Body of pancreas (tissue), 4 donors: Measurements from ENCODE around the gene CXCR1. TPM values are rescaled to one million over a fixed set of nuclear protein-coding genes. Genes with fewer than 3 reads are reported as not detected.
"Not testable (repeated sequence)": the region's sequence is repeated elsewhere in the genome, so short reads cannot be mapped to it uniquely, and the experiment has no call there.

Source experiments
- ATAC-seq: fragments of 150-250 bp; one replicate; pipeline ENCODE4 v1.9.1; 2016
- DNase-seq, 4 donors: peaks; one replicate each; pipeline ENCODE4 v3.0.0-alpha.2; 2019
- H3K27ac ChIP-seq, 4 donors: fragments of 200-600 bp; sonication (generic); 1 replicate in 3 of 4; 2 replicates in 1 of 4; pipeline versions ENCODE4 v1.5.1 to v1.6.1; 2016 to 2019; ENCODE audit warnings: mild to moderate bottlenecking in 1 of 4, mixed read lengths in 1 of 4, moderate library complexity in 1 of 4
- H3K27me3 ChIP-seq, 2 donors: fragments of 200-600 bp; sonication (generic); one replicate each; pipeline ENCODE4 v1.6.0; 2016; ENCODE audit warnings: mild to moderate bottlenecking in 1 of 2
- H3K36me3 ChIP-seq, 2 donors: fragments of 200-600 bp; sonication (generic); replicated peaks in 1 of 2; 2 replicates each; pipeline ENCODE4 v1.5.1; 2016; ENCODE audit warnings: low read depth in 2 of 2; ENCODE audit not compliant: insufficient read depth in 1 of 2
- H3K4me1 ChIP-seq: fragments of 200-600 bp; sonication (generic); one replicate; pipeline ENCODE4 v1.6.0; 2016
- H3K4me3 ChIP-seq, 2 donors: fragments of 200-600 bp; sonication (generic); 1 replicate in 1 of 2; 2 replicates in 1 of 2; pipeline ENCODE4 v1.5.1; 2016 to 2019
- H3K9me3 ChIP-seq, 3 donors: fragments of 200-600 bp; sonication (generic); 1 replicate in 2 of 3; 2 replicates in 1 of 3; pipeline ENCODE4 v1.5.1; 2016
- CTCF ChIP-seq, 7 experiments: fragments of 450-650 bp in 4 of 7; fragments of 200-600 bp in 3 of 7; sonication (generic) in 3 of 7; IDR thresholded peaks; one replicate each; pipeline ENCODE4 v1.5.1; 2016 to 2019; ENCODE audit warnings: antibody characterized with exemption in 7 of 7
- POLR2A ChIP-seq, 3 donors: fragments of 450-650 bp; IDR thresholded peaks; one replicate each; pipeline ENCODE4 v1.6.1; 2016; ENCODE audit warnings: antibody characterized with exemption in 3 of 3, mild to moderate bottlenecking in 2 of 3
- WGBS, 2 donors: methylation state at CpG; one replicate each; pipeline ENCODE4 v1.1.5; 2017; 5-methylcytosine and 5-hydroxymethylcytosine counted together
- intact Hi-C: fragments of 100-400 bp; cut with DNase I; formaldehyde crosslinking; loops from one replicate; pipeline ENCODE4 v1.15.1; 2023
- total RNA-seq, 2 donors: library from RNA; depleted of rRNA; stranded (reverse); fragments of >200 nt; gene quantifications; one replicate each; pipeline ENCODE4 v1.1.0, GENCODE V29; 2016

CXCR1 gene
- total RNA-seq, 2 donors from 2014 or later = not detected

- ATAC-seq = no peak
- intact Hi-C loops = no loop called here
- no peak overlapping the region for H3K27ac ChIP-seq
These were observed 13.8 kb upstream of the CXCR1 start for GRCh38 chr2:218180467-218181114.

GRCh38 chr2:218179782-218180181 lies 13.0 kb upstream of the CXCR1 start:
- TF ChIP-seq POLR2A (IDR thresholded peaks at IDR 0.05) (no peak), CTCF (IDR thresholded peaks at IDR 0.05) (no peak)
- Histone ChIP-seq H3K4me1 (no peaks in the 10 kb centered on the region), H3K27ac (no peak overlapping the region), H3K36me3 (no peaks in the 10 kb centered on the region), H3K9me3 (no peaks in the 10 kb centered on the region), H3K4me3 (no peak overlapping the region), H3K27me3 (no peaks in the 10 kb centered on the region)
- ATAC-seq (no peak), DNase-seq (no peak)
- 82 to 84% methylated on average over 4 of the region's 4 CpGs for WGBS, 2 donors
- intact Hi-C loops = no loop called here

More at GRCh38 chr2:218180467-218181114, 13.8 kb upstream of the CXCR1 start:
- Histone ChIP-seq H3K9me3 (no peaks in the 10 kb centered on the region), H3K27me3 (no peaks in the 10 kb centered on the region), H3K4me3 (no peak overlapping the region), H3K4me1 (no peaks in the 10 kb centered on the region), H3K36me3 (no peaks in the 10 kb centered on the region)
- no peak for DNase-seq
- 63 to 64% methylated on average over 9 of the region's 9 CpGs for WGBS, 2 donors
- TF ChIP-seq CTCF (IDR thresholded peaks at IDR 0.05) = no peak

GRCh38 chr2:218172845-218173244 lies 6.1 kb upstream of the CXCR1 start:
- DNase-seq (no peak), ATAC-seq (no peak)
- Histone ChIP-seq H3K4me3 (no peak overlapping the region), H3K9me3 (no peaks in the 10 kb centered on the region), H3K4me1 (peaks cover 12% of the 10 kb centered on the region), H3K27ac (no peak overlapping the region), H3K27me3 (no peaks in the 10 kb centered on the region), H3K36me3 (no peaks in the 10 kb centered on the region)
- intact Hi-C loops = no loop called here
- no peak for TF ChIP-seq CTCF (IDR thresholded peaks at IDR 0.05)
- TF ChIP-seq POLR2A (IDR thresholded peaks at IDR 0.05) = no peak
- 74 to 78% methylated on average over 2 of the region's 2 CpGs for WGBS, 2 donors

- intact Hi-C loops, ATAC-seq, DNase-seq, H3K36me3 ChIP-seq, H3K27ac ChIP-seq, H3K4me3 ChIP-seq, H3K27me3 ChIP-seq, H3K9me3 ChIP-seq: not testable (repeated sequence)
- peaks cover 12% of the 10 kb centered on the region for H3K4me1 ChIP-seq
- WGBS, 2 donors = 86 to 87% methylated on average over 3 of the region's 3 CpGs
These were observed 5.0 kb upstream of the CXCR1 start for GRCh38 chr2:218171744-218172143.

- peak; percentile 55 for ATAC-seq
- Histone ChIP-seq H3K27ac (peak overlapping the region in 2 of 4 donors; percentile 5 to 7), H3K27me3 (no peaks in the 10 kb centered on the region), H3K9me3 (no peaks in the 10 kb centered on the region), H3K4me3 (no peak overlapping the region), H3K4me1 (peaks cover 12% of the 10 kb centered on the region), H3K36me3 (no peaks in the 10 kb centered on the region)
- peak in 2 of 4 donors; percentile 20 to 54 for DNase-seq
- intact Hi-C loops = no loop called here
- TF ChIP-seq POLR2A (IDR thresholded peaks at IDR 0.05) = no peak
- no peak for TF ChIP-seq CTCF (IDR thresholded peaks at IDR 0.05)
- 36 to 38% methylated on average over 5 of the region's 5 CpGs for WGBS, 2 donors
These were observed 3.2 kb upstream of the CXCR1 start for GRCh38 chr2:218169757-218170546.
